ENCODE data around the gene RBM4. TPM values are rescaled to one million over a fixed set of nuclear protein-coding genes. Genes with fewer than 3 reads are reported as not detected.
A peak's percentile ranks its signal among the peaks of the same experiment; 100 is the strongest.

The RBM4 gene
- total RNA-seq, 2 experiments from 2014 or later = 111 to 119 TPM

- no peaks in the 10 kb centered on the region for H3K4me1 Mint-ChIP-seq
- DNase-seq (no peak), ATAC-seq (no peak)
- no peaks in the 10 kb centered on the region for H3K9me3 Mint-ChIP-seq (ENCODE audit: low read depth)
- no peak overlapping the region for H3K4me3 Mint-ChIP-seq
- H3K36me3 Mint-ChIP-seq = no peaks in the 10 kb centered on the region
- no peaks in the 10 kb centered on the region for H3K27me3 Mint-ChIP-seq
- CTCF ChIA-PET = interaction anchor here (1.7 to 4.5 kb wide), 2 partner anchors 145 to 152 kb away, joined by 4 to 22 read pairs; no protein-coding TSS in a partner anchor
- H3K27ac Mint-ChIP-seq = no peak overlapping the region
Observed at GRCh38 chr11:66689661-66690590, 51.4 kb downstream of the RBM4 start.

GRCh38 chr11:66691311-66691980 lies 52.9 kb downstream of the RBM4 start:
- H3K4me3 Mint-ChIP-seq = no peak overlapping the region
- ATAC-seq (no peak), DNase-seq (no peak)
- CTCF ChIA-PET = interaction anchor here (0.6 to 4.5 kb wide), 3 partner anchors 8 to 151 kb away, joined by 3 to 22 read pairs (median 4); no protein-coding TSS in a partner anchor
- no peaks in the 10 kb centered on the region for H3K36me3 Mint-ChIP-seq
- no peaks in the 10 kb centered on the region for H3K27me3 Mint-ChIP-seq
- H3K27ac Mint-ChIP-seq = no peak overlapping the region
- no peaks in the 10 kb centered on the region for H3K9me3 Mint-ChIP-seq (ENCODE audit: low read depth)
- no peaks in the 10 kb centered on the region for H3K4me1 Mint-ChIP-seq

GRCh38 chr11:66692446-66692845 lies 53.9 kb downstream of the RBM4 start:
- CTCF ChIA-PET = interaction anchor here (0.8 to 4.5 kb wide), 3 partner anchors 142 to 336 kb away, joined by 3 to 22 read pairs (median 3); no protein-coding TSS in a partner anchor
- DNase-seq = no peak
- Mint-ChIP-seq H3K4me1 (no peaks in the 10 kb centered on the region), H3K36me3 (no peaks in the 10 kb centered on the region), H3K27ac (no peak overlapping the region), H3K9me3 (ENCODE audit: low read depth) (no peaks in the 10 kb centered on the region), H3K4me3 (no peak overlapping the region), H3K27me3 (no peaks in the 10 kb centered on the region)
- ATAC-seq = no peak

GRCh38 chr11:66692871-66693331 lies 54.4 kb downstream of the RBM4 start:
- Mint-ChIP-seq H3K27ac (no peak overlapping the region), H3K9me3 (ENCODE audit: low read depth) (no peaks in the 10 kb centered on the region), H3K4me3 (no peak overlapping the region), H3K4me1 (no peaks in the 10 kb centered on the region), H3K36me3 (no peaks in the 10 kb centered on the region), H3K27me3 (no peaks in the 10 kb centered on the region)
- ATAC-seq (no peak), DNase-seq (no peak)
- CTCF ChIA-PET = interaction anchor here (0.8 to 4.5 kb wide), 4 partner anchors 127 to 336 kb away, joined by 3 to 22 read pairs (median 4); no protein-coding TSS in a partner anchor

GRCh38 chr11:66693356-66694055 lies 55.0 kb downstream of the RBM4 start:
- H3K36me3 Mint-ChIP-seq = no peaks in the 10 kb centered on the region
- H3K9me3 Mint-ChIP-seq (ENCODE audit: low read depth) = no peaks in the 10 kb centered on the region
- CTCF ChIA-PET = interaction anchor here (1.0 to 4.5 kb wide), 7 partner anchors 15 to 335 kb away, joined by 3 to 22 read pairs (median 4); partner anchors contain the start of gene RCE1
- H3K27me3 Mint-ChIP-seq = no peaks in the 10 kb centered on the region
- no peak for ATAC-seq
- no peak overlapping the region for H3K27ac Mint-ChIP-seq
- no peaks in the 10 kb centered on the region for H3K4me1 Mint-ChIP-seq
- H3K4me3 Mint-ChIP-seq = no peak overlapping the region
- no peak for DNase-seq

GRCh38 chr11:66694056-66694410 lies 55.5 kb downstream of the RBM4 start:
- CTCF ChIA-PET = interaction anchor here (1.0 to 4.5 kb wide), 7 partner anchors 15 to 190 kb away, joined by 3 to 22 read pairs (median 4); partner anchors contain the start of gene RCE1
- Mint-ChIP-seq H3K9me3 (ENCODE audit: low read depth) (no peaks in the 10 kb centered on the region), H3K4me3 (no peak overlapping the region), H3K27me3 (no peaks in the 10 kb centered on the region), H3K27ac (no peak overlapping the region), H3K4me1 (no peaks in the 10 kb centered on the region), H3K36me3 (no peaks in the 10 kb centered on the region)
- DNase-seq = no peak
- no peak for ATAC-seq

- H3K36me3 Mint-ChIP-seq = no peaks in the 10 kb centered on the region
- ATAC-seq (peak; percentile 79), DNase-seq (peak; percentile 86)
- no peak overlapping the region for H3K4me3 Mint-ChIP-seq
- H3K27ac Mint-ChIP-seq = no peak overlapping the region
- H3K4me1 Mint-ChIP-seq = no peaks in the 10 kb centered on the region
- H3K9me3 Mint-ChIP-seq (ENCODE audit: low read depth) = no peaks in the 10 kb centered on the region
- H3K27me3 Mint-ChIP-seq = no peaks in the 10 kb centered on the region
- CTCF ChIA-PET = interaction anchor here (0.7 to 2.9 kb wide), 11 partner anchors 9 to 189 kb away, joined by 3 to 27 read pairs (median 4); partner anchors contain the start of gene RCE1
Observed at GRCh38 chr11:66694732-66695207, 56.3 kb downstream of the RBM4 start.

Other genes with a start within 250 kb of the RBM4 start
- under 1 TPM in 1 of 2 experiments, not detected in 1; 0.12 TPM for gene NPAS4, start 217.7 kb upstream of the RBM4 start, total RNA-seq
- 10 to 100 TPM; 75.5 to 91.3 TPM for gene MRPL11, start 199.9 kb upstream of the RBM4 start, total RNA-seq
- 1 to 10 TPM; 4.1 to 5.7 TPM for gene PELI3, start 171.8 kb upstream of the RBM4 start, total RNA-seq
- gene DPP3, start 158.3 kb upstream of the RBM4 start, total RNA-seq = 10 to 100 TPM; 54.2 to 79.6 TPM
- 10 to 100 TPM; 12.6 to 12.9 TPM for gene BBS1, start 128.1 kb upstream of the RBM4 start, total RNA-seq
- gene ZDHHC24, start 92.7 kb upstream of the RBM4 start, total RNA-seq = 10 to 100 TPM; 18.7 to 19.8 TPM
- under 1 TPM in 1 of 2 experiments, not detected in 1; 0.40 TPM for gene ACTN3, start 91.8 kb upstream of the RBM4 start, total RNA-seq
- 1 to 10 TPM; 2.8 to 4.1 TPM for gene CTSF, start 70.1 kb upstream of the RBM4 start, total RNA-seq
- under 1 TPM in 1 of 2 experiments, not detected in 1; 0.12 TPM for gene CCDC87, start 45.6 kb upstream of the RBM4 start, total RNA-seq
- gene CCS, start 45.5 kb upstream of the RBM4 start, total RNA-seq = 10 to 100 TPM; 30.1 to 38.0 TPM
- 100 to 1,000 TPM; 152 to 176 TPM for gene RBM14, start 22.1 kb upstream of the RBM4 start, total RNA-seq
- gene RBM4B, start 39.2 kb downstream of the RBM4 start, total RNA-seq = 10 to 100 TPM; 14.7 to 20.9 TPM
- under 1 TPM; 0.41 to 0.52 TPM for gene SPTBN2, start 90.5 kb downstream of the RBM4 start, total RNA-seq
- 10 to 100 TPM; 24.1 to 25.7 TPM for gene RCE1, start 204.7 kb downstream of the RBM4 start, total RNA-seq
- 10 to 100 TPM; 29.0 to 29.8 TPM for gene LRFN4, start 218.4 kb downstream of the RBM4 start, total RNA-seq

All from activated CD8-positive, alpha-beta memory T cell treated with anti-CD3 and anti-CD28 coated beads, Interleukin-2, amount 10 ng/mL, durations not matched to agents 7 days and 5 days (primary cell).